ENCODE data around the gene CRTC1.

CRTC1 gene

GRCh38 chr19:18697680-18698079 lies 14.2 kb downstream of the CRTC1 start:
- no peak for DNase-seq (ENCODE audit: low read depth)
- TF ChIP-seq CTCF (IDR thresholded peaks at IDR 0.05; ENCODE audit: control insufficient read depth, insufficient read depth, low read depth, low read length, missing control alignments) = no peak
- no peak overlapping the region for H3K4me3 ChIP-seq (ENCODE audit: control insufficient read depth, low read depth, low read length)

GRCh38 chr19:18698321-18699167 lies 15.1 kb downstream of the CRTC1 start:
- DNase-seq (ENCODE audit: low read depth) = no peak
- TF ChIP-seq CTCF (IDR thresholded peaks at IDR 0.05; ENCODE audit: control insufficient read depth, insufficient read depth, low read depth, low read length, missing control alignments) = no peak
- no peak overlapping the region for H3K4me3 ChIP-seq (ENCODE audit: control insufficient read depth, low read depth, low read length)

- no peak for DNase-seq (ENCODE audit: low read depth)
- no peak overlapping the region for H3K4me3 ChIP-seq (ENCODE audit: control insufficient read depth, low read depth, low read length)
- TF ChIP-seq CTCF (IDR thresholded peaks at IDR 0.05; ENCODE audit: control insufficient read depth, insufficient read depth, low read depth, low read length, missing control alignments) = no peak
Measured at GRCh38 chr19:18699403-18700054, 16.0 kb downstream of the CRTC1 start.

GRCh38 chr19:18700501-18701249 lies 17.2 kb downstream of the CRTC1 start:
- DNase-seq (ENCODE audit: low read depth) = no peak
- peak overlapping the region; percentile 21 for H3K4me3 ChIP-seq (ENCODE audit: control insufficient read depth, low read depth, low read length)
- TF ChIP-seq CTCF (IDR thresholded peaks at IDR 0.05; ENCODE audit: control insufficient read depth, insufficient read depth, low read depth, low read length, missing control alignments) = no peak

- peak overlapping the region; percentile 21 for H3K4me3 ChIP-seq (ENCODE audit: control insufficient read depth, low read depth, low read length)
- TF ChIP-seq CTCF (IDR thresholded peaks at IDR 0.05; ENCODE audit: control insufficient read depth, insufficient read depth, low read depth, low read length, missing control alignments) = no peak
- DNase-seq (ENCODE audit: low read depth) = no peak
Measured at GRCh38 chr19:18701250-18701608, 17.7 kb downstream of the CRTC1 start.

- DNase-seq (ENCODE audit: low read depth) = no peak
- no peak for TF ChIP-seq CTCF (IDR thresholded peaks at IDR 0.05; ENCODE audit: control insufficient read depth, insufficient read depth, low read depth, low read length, missing control alignments)
Measured at GRCh38 chr19:18704054-18704453, 20.6 kb downstream of the CRTC1 start.

More at GRCh38 chr19:18704054-18704453, 20.6 kb downstream of the CRTC1 start:
- H3K4me3 ChIP-seq (ENCODE audit: control insufficient read depth, low read depth, low read length) = no peak overlapping the region
